DOHH2 (cell line): ENCODE results near the gene DNM1.

Source experiments
- EZH2phosphoT487 ChIP-seq: fragments of 200-600 bp; sonication (generic); IDR thresholded peaks from 2 replicates; pipeline ENCODE4 v1.6.1; 2017; ENCODE audit warnings: borderline replicate concordance, mild to moderate bottlenecking, antibody characterized with exemption, low read length, moderate library complexity, mixed read lengths
- TF ChIP-seq, protein P1 (sequence below): fragments of 200-600 bp; sonication (generic); IDR thresholded peaks from one replicate; pipeline ENCODE4 v1.5.1; 2014; ENCODE audit warnings: antibody characterized with exemption, mild to moderate bottlenecking, low read depth, low read length; ENCODE audit not compliant: poor library complexity, severe bottlenecking

DNA sequence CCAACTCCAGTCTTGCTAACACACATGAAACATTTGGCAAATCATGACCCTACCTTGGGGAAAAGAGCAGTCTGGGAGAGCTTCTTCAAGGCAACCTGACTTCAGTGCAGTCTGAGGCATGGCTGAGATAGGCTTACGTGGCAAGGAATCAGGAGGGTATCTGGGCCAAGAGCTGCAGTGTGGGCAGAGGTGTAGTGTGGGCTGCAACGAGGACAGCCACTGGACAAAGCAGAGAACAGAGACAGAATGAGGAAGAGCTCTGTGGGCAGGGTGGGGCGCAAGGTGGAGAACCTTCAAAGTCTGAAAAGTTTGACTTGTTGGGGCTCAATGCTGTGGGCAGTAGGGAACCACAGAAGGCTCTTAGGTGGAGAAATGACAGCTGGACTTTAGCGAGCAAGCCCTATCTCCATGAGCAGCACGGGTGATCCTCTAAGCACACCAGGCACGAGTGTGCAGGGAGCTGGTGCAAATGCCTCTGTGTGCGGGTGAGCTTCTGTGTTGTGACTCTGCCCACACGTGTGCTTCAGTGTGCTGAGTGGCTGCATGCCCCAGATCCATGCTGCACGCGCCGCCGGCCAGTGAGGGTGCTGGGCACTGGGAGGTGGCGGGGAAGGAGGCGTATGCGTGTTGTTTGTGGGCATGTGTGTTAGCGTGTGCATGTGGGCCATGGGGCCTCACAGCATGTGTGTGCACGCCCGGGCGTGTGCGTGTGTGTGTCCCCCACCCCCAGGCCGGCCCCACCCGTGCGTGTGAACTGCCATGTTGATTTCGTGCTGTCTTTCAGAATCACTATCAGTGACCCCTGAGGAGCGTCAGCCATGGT, 49.3 kb downstream of the DNM1 start:
- TF ChIP-seq, protein P1, sequence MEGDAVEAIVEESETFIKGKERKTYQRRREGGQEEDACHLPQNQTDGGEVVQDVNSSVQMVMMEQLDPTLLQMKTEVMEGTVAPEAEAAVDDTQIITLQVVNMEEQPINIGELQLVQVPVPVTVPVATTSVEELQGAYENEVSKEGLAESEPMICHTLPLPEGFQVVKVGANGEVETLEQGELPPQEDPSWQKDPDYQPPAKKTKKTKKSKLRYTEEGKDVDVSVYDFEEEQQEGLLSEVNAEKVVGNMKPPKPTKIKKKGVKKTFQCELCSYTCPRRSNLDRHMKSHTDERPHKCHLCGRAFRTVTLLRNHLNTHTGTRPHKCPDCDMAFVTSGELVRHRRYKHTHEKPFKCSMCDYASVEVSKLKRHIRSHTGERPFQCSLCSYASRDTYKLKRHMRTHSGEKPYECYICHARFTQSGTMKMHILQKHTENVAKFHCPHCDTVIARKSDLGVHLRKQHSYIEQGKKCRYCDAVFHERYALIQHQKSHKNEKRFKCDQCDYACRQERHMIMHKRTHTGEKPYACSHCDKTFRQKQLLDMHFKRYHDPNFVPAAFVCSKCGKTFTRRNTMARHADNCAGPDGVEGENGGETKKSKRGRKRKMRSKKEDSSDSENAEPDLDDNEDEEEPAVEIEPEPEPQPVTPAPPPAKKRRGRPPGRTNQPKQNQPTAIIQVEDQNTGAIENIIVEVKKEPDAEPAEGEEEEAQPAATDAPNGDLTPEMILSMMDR, result no peak
- no peak for TF ChIP-seq EZH2phosphoT487
